Dermis blood vessel endothelial cell (primary cell): ENCODE results near the gene MUC4. TPM values are rescaled to one million over a fixed set of nuclear protein-coding genes. Genes with fewer than 3 reads are reported as not detected.
"Not testable (repeated sequence)": the region's sequence is repeated elsewhere in the genome, so short reads cannot be mapped to it uniquely, and the experiment has no call there.

Experiments used
- DNase-seq: peaks from one replicate; pipeline ENCODE4 v3.0.0; 2010
- total RNA-seq: library from RNA; depleted of rRNA; stranded (reverse); fragments of >200 nt; gene quantifications from 2 replicates; pipeline ENCODE4 v1.2.3, GENCODE V29; 2014

Gene MUC4
- total RNA-seq, 1 donor from 2014 or later, result 0.17 TPM

GRCh38 chr3:195777975-195778374, 33.8 kb downstream of the MUC4 start:
- no peak for DNase-seq

- DNase-seq, result peak; percentile 68
Measured at GRCh38 chr3:195774917-195775316, 36.8 kb downstream of the MUC4 start.

- no peak for DNase-seq
Measured at GRCh38 chr3:195773956-195774537, 37.7 kb downstream of the MUC4 start.

- no peak for DNase-seq
Measured at GRCh38 chr3:195771646-195772300, 40.0 kb downstream of the MUC4 start.

- not testable (repeated sequence) for DNase-seq
Measured at GRCh38 chr3:195770841-195771645, 40.7 kb downstream of the MUC4 start.

- DNase-seq, result peak; percentile 86
Measured at GRCh38 chr3:195770081-195770840, 41.5 kb downstream of the MUC4 start.

GRCh38 chr3:195769551-195769950, 42.2 kb downstream of the MUC4 start:
- DNase-seq, result no peak

GRCh38 chr3:195768831-195769303, 42.9 kb downstream of the MUC4 start:
- DNase-seq, result no peak

GRCh38 chr3:195768414-195768813, 43.3 kb downstream of the MUC4 start:
- no peak for DNase-seq

GRCh38 chr3:195767792-195768191, 43.9 kb downstream of the MUC4 start:
- no peak for DNase-seq

- no peak for DNase-seq
Measured at GRCh38 chr3:195766671-195767070, 45.1 kb downstream of the MUC4 start.

GRCh38 chr3:195764961-195765706, 46.6 kb downstream of the MUC4 start:
- no peak for DNase-seq

- no peak for DNase-seq
Measured at GRCh38 chr3:195763843-195764825, 47.6 kb downstream of the MUC4 start.

- no peak for DNase-seq
Measured at GRCh38 chr3:195763076-195763830, 48.5 kb downstream of the MUC4 start.

GRCh38 chr3:195762611-195763010, 49.1 kb downstream of the MUC4 start:
- DNase-seq, result no peak

- no peak for DNase-seq
Measured at GRCh38 chr3:195762249-195762585, 49.5 kb downstream of the MUC4 start.

- no peak for DNase-seq
Measured at GRCh38 chr3:195761567-195762248, 50.0 kb downstream of the MUC4 start.

GRCh38 chr3:195761123-195761566, 50.6 kb downstream of the MUC4 start:
- no peak for DNase-seq

- no peak for DNase-seq
Measured at GRCh38 chr3:195760345-195761122, 51.2 kb downstream of the MUC4 start.
